GM12872 (cell line): ENCODE measurements around the gene C17orf67.

ENCODE experiments used
- CTCF ChIP-seq: IDR thresholded peaks from 3 replicates; pipeline ENCODE4 v1.5.1; 2011; ENCODE audit warnings: low read depth, mild to moderate bottlenecking, low read length, moderate library complexity; ENCODE audit not compliant: insufficient read depth

The C17orf67 gene

DNA sequence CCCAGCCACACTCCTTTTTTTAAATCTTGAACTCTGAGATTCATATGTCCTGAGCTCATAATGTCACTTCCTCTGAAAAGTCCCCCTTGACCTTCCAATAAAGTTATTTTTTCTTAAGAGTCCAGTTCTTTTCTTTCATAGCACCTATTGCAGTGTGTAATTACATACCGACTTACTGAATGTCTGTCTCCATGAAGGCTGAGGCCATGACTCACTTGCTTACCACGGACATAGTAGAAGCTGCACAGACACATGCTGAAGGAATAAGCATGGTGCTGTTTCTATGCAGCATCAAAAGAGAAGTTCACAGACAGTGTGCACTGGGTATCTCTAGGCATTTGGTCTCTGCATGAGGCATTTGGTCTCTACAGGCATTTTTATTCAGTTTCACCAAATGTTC is 77.2 kb downstream of the C17orf67 start:
- no peak for TF ChIP-seq CTCF

DNA sequence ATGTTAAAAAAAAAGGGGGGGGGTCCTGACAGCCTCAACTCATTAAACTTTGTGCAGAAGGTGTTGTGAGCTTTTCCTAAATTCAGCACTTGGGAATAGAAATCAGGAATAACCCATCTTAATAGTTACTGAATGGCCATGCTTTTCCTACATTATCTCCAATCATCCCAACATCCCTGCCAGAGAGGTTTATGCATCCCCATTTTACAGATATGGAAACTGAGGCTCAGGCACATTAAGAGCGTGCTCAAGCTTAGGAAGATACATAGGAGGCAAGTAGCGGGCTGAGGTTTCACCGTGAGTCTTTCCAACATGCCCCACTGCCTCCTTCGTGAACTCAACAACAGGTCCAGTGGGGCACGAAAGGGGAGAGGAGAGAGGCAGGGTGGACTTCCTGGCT is 78.4 kb downstream of the C17orf67 start:
- TF ChIP-seq CTCF = no peak

DNA sequence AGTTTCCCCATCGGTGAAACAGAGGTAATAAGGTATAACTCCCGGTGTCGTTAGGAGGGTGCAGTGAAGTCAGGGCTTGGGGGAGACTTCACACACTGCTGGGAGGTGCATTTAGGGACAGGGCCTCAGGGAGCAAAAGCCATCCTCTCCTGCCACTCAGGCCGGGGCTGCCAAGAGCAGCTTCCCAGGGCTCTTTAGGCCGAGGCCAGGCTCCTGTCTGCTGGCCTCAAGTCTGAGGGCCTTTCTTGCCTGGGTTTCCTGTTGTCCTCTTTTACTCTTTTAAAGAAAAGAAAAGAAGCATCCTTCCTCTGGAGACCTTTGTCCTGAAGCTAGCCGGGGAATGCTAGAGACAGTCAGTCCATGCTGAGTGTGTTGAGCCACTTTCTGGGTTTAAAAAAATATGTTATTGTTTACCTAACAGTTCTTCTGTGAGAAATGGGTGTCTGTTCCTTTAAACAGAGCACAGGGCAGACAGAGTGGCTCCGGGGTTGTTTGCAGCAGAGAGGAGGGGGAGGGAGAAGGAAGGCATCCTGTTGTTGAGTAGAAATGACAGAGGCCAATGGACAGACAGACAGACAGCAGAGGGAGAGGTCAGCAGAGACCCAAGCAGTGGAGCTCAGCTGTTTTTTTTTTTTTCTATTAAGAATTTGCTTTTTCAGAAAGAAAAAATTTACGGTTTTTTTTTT is 79.1 kb downstream of the C17orf67 start:
- no peak for TF ChIP-seq CTCF

- TF ChIP-seq CTCF = no peak
Measured at GRCh38 chr17:56752263-56752836, 81.4 kb downstream of the C17orf67 start.

DNA sequence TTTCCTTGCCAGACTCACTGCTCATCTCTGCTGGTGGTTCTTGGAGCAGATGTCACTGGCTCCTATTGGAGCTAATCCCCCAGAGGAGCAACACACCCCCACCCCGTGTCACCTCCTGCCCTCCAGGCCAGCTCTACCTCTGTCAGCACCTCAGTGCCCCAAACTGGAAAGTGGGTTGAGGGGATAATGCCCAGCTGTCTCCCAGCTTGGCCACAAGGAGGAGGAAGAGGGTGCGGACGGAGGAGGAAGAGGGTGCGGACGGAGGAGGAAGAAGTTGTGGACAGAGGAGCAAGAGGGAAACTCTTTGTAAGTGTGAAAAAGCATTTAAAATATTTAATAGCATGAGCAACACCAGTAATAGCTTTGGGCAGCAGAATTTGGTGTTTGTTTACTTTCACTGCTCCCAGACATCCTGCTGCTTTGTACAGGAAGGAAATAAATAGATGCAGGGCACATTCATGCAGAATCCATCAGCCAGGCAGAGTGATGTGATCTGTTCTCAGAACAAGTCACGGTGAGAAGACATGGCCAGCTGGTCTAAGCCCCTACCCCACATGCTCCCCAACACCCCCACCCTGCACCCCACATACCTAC is 82.5 kb downstream of the C17orf67 start:
- TF ChIP-seq CTCF = no peak

DNA sequence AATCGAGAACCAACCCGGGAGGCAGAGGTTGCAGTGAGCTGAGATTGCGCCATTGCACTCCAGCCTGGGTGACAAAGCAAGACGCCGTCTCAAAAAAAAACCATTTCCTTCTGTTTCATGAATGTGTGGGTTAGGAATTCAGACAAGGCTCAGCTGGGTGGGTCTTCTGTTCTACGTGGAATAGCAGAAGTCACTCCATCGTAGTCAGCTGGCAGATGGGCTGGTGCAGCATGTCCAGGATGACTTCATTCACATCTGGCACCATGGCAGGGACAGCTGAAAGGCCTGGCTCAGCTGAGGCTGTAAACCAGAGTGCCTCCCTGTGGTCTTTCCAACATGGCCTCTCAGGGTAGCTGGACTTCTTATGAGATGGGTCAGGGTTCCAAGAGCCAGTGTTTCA is 89.0 kb downstream of the C17orf67 start:
- no peak for TF ChIP-seq CTCF

DNA sequence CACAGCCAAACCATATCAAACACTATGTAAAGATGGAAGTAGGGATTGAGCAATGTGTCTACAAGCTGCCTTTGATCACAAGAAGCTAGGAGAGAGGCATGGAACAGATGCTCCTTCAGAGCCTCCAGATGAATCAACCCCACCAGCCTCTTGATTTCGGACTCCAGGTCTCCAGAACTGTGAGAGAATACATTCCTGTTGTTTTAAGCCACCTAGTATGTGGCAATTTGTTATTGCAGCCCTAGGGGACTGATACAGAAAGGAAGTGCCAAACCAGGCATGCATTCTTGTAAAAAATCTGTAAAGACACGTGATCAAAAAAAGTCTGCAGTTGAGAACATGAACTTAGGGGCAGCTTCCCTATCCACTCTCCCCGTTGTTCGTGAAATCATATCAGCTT is 91.1 kb downstream of the C17orf67 start:
- TF ChIP-seq CTCF = no peak
